DND-41 (cell line): ENCODE results near the gene NPIPA5.
"Not testable (repeated sequence)": the region's sequence is repeated elsewhere in the genome, so short reads cannot be mapped to it uniquely, and the experiment has no call there.

Experiments used
- CTCF ChIP-seq: IDR thresholded peaks from 2 replicates; pipeline ENCODE4 v1.5.1; 2012; ENCODE audit warnings: borderline replicate concordance, low read length, moderate library complexity, mild to moderate bottlenecking; ENCODE audit not compliant: poor library complexity, severe bottlenecking; ENCODE audit errors: extremely low read depth
- EZH2 ChIP-seq: IDR thresholded peaks from 3 replicates; pipeline ENCODE4 v1.6.1; 2012; ENCODE audit warnings: borderline replicate concordance, low read depth, mild to moderate bottlenecking, moderate library complexity, low read length, inconsistent platforms; ENCODE audit not compliant: severe bottlenecking

GRCh38 chr16:15323373-15323772, 54.7 kb downstream of the NPIPA5 start:
- TF ChIP-seq CTCF, EZH2: not testable (repeated sequence)
